Globus pallidus (tissue), 1 donor: ENCODE data around the gene DARS1.
A peak's percentile ranks its signal among the peaks of the same experiment; 100 is the strongest.

Experiments used
- DNase-seq: peaks from one replicate; pipeline ENCODE4 v3.0.0-alpha.2; 2015; ENCODE audit warnings: low spot score

DARS1 gene

GRCh38 chr2:136015699-136016098 lies 30.3 kb upstream of the DARS1 start:
- no peak for DNase-seq

DNA sequence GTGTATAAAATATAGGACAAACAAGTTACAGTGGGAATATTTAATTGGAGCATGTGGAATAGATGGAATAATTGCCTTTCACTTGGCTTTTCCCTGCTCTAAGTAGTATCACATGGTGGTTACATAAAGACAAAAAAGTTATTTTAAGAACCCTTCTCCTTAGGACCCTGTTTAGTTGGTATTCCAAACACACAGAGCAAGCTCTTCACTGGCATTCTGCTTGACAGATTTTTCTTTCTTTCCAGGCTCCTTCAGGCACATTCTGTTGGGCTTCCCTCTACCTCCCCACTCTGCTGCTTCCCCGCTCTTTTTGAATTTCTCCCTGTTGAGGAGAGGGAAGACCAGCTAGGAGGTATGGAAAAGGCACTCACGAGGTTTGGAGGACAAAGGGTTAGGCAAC lies 29.0 kb upstream of the DARS1 start:
- DNase-seq: peak; percentile 46

DNA sequence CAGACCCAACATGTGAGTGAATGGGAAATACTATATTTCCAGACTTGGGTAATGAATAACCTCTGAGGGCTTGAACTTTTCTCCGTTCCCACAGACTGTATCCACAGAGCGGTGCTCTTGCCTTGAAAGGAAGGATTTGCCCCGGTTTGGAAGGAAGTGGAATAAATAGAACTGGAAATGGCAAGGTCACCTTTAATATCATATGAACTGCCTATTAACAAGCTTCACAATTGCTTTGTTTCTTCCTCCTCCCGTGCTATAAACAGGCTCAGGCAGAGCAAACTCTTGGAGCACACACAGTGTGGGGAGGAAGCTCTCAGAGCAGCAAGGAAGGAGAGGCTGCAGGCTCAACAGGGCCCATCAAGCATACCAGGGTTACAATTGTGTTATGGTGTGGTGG lies 28.5 kb upstream of the DARS1 start:
- no peak for DNase-seq

GRCh38 chr2:136013136-136013685 lies 27.8 kb upstream of the DARS1 start:
- no peak for DNase-seq

DNA sequence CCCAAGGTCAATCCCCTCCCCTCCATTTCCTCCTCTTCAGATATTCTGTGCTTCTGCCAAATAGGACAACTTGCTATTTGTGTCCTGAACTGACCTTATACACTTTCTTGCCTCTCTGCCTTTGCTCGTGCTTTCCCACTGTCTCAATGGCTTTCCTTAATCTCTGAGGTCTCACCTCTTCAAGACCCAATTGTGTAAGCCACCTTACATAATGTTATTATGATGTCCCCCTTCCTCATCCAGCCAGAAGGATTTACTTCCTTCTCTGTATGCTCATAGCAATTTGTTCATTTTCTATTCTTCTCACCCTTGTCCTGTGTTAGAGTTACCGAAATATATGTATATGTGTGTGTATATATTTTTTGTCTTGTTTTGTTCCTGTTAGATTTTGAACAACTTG lies 26.9 kb upstream of the DARS1 start:
- DNase-seq: no peak

- DNase-seq: no peak
Measured at GRCh38 chr2:136010126-136010525, 24.7 kb upstream of the DARS1 start.

DNA sequence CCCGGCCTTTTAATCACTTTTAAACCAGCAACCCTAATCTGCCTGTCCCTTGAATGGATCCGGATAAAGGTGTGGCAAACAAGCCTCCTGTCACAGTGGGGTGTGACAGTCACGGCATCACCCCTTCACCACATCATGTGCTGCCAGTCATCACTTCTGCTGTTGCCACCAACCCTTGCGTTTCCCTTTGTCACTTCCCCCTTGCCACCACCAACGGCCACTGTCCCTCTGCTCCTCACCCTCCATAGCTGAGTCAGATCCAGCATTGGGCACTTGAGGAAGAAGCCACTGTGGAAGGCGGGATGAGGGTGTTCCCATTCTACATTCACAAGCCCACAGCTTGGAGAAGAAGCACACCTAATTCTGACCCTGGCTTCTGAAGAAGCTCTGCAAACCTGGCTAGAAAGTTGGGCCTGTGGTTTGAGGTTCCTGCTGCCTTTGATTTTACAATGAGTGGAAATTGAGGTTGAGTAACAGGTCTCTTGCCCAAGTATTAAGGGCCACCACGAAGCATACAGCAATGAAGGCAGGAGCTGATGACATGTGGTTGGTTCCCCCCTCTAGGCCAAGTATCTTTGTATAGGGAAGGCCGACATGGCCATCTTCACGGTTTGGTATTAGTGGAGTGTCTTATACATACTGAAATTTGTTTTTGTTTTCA lies 22.9 kb upstream of the DARS1 start:
- DNase-seq: no peak

- DNase-seq: no peak
Measured at GRCh38 chr2:136006658-136007057, 21.2 kb upstream of the DARS1 start.

- no peak for DNase-seq
Measured at GRCh38 chr2:136005462-136006196, 20.2 kb upstream of the DARS1 start.

DNA sequence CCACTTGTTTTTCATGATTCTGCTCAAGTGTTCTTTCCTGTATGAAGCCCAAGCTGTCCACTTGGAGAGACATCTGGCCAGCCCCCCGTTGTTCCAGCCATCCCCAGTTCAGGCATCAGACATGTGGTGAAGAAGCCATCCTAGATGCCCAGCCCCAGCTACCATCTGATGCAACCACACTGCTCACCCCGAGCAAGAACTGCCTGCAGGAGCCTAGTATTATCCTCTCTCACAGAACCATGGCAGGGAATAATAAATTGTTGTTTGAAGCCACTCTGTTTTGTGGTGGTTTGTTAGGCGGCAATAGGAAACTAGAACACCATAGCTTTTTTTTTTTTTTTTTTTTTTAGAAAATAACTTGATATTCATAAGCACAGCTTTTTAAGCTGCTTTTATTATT lies 19.5 kb upstream of the DARS1 start:
- DNase-seq: no peak

GRCh38 chr2:136001131-136001530 lies 15.7 kb upstream of the DARS1 start:
- DNase-seq: no peak

DNA sequence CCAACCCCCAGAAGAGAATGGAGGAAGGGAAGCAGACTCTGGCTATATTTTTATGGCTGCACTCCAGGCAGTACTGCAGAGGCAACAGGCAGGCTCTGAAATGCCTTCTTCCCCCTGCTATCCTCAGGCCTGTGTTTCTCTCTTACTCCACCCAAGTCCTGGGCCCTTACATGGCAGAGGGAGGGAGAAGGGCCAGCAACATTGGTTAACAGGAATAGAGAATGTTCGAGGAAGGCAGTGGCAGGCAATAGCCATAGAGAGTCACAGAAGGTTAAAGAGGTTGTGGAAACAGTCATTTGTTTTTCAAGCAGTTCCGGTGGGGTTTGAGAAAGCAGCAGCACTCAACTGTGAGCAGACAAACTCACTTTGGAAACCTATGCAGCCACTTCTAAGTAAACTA lies 15.1 kb upstream of the DARS1 start:
- peak; percentile 46 for DNase-seq

- DNase-seq: peak; percentile 71
Measured at GRCh38 chr2:135999899-136000298, 14.5 kb upstream of the DARS1 start.

DNA sequence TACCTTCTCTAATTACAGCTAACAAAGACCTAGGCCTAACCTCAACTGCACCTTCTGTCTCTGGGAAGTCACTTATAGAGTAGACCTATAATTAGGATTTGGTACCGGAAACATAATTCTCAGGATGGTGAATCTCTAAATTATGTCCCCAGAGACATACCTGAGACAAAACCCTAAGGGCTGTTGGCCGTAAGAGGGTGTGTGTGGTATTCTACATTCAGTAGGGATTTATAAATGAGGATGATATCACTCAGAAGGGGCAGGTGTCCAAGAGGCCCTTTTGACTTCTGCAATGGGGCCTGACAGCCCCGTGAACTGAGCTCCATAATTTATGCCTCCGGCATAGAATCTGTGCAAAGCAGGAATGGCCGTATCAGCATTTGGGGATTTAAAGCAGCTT lies 13.5 kb upstream of the DARS1 start:
- DNase-seq: no peak

DNA sequence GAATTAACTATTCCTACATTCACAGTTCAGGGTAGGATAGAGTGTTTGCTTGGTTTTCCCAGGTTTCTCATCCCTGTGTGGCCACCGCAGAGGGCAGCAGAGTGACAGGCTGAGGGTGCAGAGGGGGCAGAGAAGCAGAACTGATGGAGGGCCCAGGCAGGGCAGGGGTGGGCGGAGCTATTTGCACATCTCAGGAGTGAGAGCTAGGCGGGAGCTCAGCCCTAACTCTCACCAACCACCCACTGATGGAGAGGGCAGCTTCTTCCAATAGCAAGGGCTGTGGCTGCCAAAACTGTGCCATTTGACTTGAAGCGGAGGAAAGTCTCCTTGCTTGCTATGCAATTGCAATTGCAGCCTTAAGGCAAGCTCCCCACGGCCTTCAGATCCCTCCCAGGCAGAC lies 12.0 kb upstream of the DARS1 start:
- peak; percentile 64 for DNase-seq

DNA sequence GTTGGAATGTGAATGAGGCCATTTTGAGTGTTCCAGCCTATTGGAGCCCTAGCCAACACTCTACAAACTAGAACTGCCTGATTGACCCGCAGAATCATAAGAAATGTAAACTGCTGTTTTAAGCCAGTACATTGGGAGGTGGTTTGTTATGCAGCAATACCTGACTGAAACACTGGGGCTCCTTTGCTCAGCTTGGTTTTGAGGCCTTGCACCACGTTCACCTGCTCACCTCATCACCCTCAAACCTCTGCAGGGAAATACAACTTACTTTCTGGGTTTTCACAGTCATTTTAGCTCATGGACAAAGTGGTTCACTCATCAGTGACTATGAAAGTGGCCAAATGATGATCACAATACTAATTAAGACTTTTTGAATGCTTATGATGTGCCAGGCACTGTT lies 10.9 kb upstream of the DARS1 start:
- DNase-seq: no peak

- DNase-seq: no peak
Measured at GRCh38 chr2:135994281-135994680, 8.9 kb upstream of the DARS1 start.

DNA sequence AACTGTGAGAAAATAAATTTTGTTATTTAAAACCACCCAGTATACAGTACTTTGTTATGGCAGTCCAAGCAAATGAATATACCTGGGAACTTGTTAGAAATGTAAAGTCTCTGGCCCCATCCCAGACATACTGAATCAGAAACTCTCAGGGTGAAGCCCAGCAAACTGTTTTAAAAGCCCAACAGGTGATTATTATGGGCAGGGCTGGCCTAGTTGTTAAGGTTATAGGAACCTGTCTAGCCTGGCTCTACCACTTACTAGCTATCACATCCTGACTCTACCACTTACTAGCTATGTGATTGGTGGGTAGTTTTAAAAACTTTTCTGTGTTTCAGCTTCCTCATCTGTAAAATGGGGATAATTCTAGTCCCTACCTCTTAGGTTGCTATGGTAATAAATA lies 8.0 kb upstream of the DARS1 start:
- no peak for DNase-seq

DNA sequence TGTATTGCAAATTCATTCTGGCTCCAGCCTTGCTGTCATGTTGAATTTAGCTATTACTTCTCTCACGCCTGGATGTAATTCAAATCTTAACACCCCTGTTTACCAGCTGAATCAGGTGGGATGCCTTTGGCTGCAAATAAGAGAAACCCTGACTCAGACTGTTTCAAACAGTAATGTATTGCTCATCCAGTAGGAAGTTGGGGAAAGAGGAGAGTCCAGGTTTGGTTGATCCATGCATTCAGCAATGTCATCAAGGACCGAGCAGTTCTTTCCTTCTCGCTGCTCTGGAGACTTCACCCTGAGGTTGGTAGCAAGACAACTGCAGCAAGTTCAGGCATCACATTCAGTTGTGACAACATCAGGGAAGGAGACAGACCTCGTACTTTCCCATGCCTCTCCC lies 6.4 kb upstream of the DARS1 start:
- no peak for DNase-seq

DNA sequence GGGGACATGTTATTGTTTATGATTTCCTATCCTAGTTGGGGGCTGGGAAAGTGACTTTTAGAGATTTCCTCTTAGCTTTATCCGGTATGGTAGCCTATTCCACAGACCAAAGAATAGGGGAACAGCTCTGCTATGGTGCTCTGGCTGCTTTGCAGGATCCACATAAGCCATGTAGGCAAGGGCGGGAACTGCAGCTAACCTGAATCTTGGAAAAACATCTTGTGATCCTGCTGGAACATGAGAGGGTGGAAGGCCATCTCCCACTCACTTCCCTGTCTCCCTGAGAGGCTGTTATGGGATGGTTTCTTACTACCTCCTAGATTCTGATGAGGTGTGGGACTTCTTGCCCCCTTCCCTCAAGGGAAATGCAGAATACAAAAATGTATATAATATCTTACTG lies 2.0 kb upstream of the DARS1 start:
- no peak for DNase-seq

- DNase-seq: no peak
Measured at GRCh38 chr2:135986507-135986906, 1.1 kb upstream of the DARS1 start.

GRCh38 chr2:135985826-135986393 lies 484 bp upstream of the DARS1 start:
- no peak for DNase-seq
